DOHH2 (cell line): ENCODE data around the gene ANKMY1.

Experiments used
- CTCF ChIP-seq: fragments of 200-600 bp; sonication (generic); IDR thresholded peaks from one replicate; pipeline ENCODE4 v1.5.1; 2014; ENCODE audit warnings: antibody characterized with exemption, mild to moderate bottlenecking, low read depth, low read length; ENCODE audit not compliant: poor library complexity, severe bottlenecking
- EZH2phosphoT487 ChIP-seq: fragments of 200-600 bp; sonication (generic); IDR thresholded peaks from 2 replicates; pipeline ENCODE4 v1.6.1; 2017; ENCODE audit warnings: borderline replicate concordance, mild to moderate bottlenecking, antibody characterized with exemption, low read length, moderate library complexity, mixed read lengths

GRCh38 chr2:240468303-240469238, 89.2 kb downstream of the ANKMY1 start:
- no peak for TF ChIP-seq CTCF
- no peak for TF ChIP-seq EZH2phosphoT487
